SU-DHL-6 (cell line): ENCODE data around the gene TIMM44.
"Not testable (repeated sequence)": the region's sequence is repeated elsewhere in the genome, so short reads cannot be mapped to it uniquely, and the experiment has no call there.

ENCODE experiments used
- H2AFZ ChIP-seq: fragments of 200-600 bp; sonication (generic); 2 replicates; pipeline ENCODE4 v1.6.1; 2014; ENCODE audit warnings: low read depth, mild to moderate bottlenecking, moderate library complexity, mixed read lengths, antibody characterized with exemption, low read length; ENCODE audit not compliant: severe bottlenecking
- H3F3A ChIP-seq: fragments of 200-600 bp; shearing (Covaris generic); 2 replicates; pipeline ENCODE4 v1.6.0; 2016; ENCODE audit warnings: antibody characterized with exemption, mild to moderate bottlenecking; ENCODE audit not compliant: insufficient read depth
- H3K27ac ChIP-seq: fragments of 200-600 bp; sonication (generic); 2 replicates; pipeline ENCODE4 v1.5.1; 2016; ENCODE audit warnings: low read depth, mild to moderate bottlenecking, low read length, moderate library complexity, mixed read lengths
- H3K27me3 ChIP-seq: fragments of 200-600 bp; sonication (generic), shearing (Covaris generic); 2 replicates; pipeline ENCODE4 v1.6.0; 2014; ENCODE audit warnings: mild to moderate bottlenecking, low read length
- H3K36me3 ChIP-seq: fragments of 200-600 bp; sonication (generic); 2 replicates; pipeline ENCODE4 v1.6.1; 2014; ENCODE audit warnings: mild to moderate bottlenecking, low read length, mixed read lengths
- H3K4me2 ChIP-seq: fragments of 300-600, 200-600 bp; shearing (Covaris generic), sonication (generic); 2 replicates; pipeline ENCODE4 v1.6.0; 2014; ENCODE audit warnings: low read length, low read depth, mild to moderate bottlenecking; ENCODE audit not compliant: poor library complexity, severe bottlenecking
- H3K4me3 ChIP-seq: fragments of 200-600 bp; sonication (generic); 2 replicates; pipeline ENCODE4 v1.5.1; 2014; ENCODE audit warnings: antibody characterized with exemption, low read length, mild to moderate bottlenecking, mixed read lengths; ENCODE audit not compliant: insufficient read depth, poor library complexity, severe bottlenecking
- H3K79me2 ChIP-seq: fragments of 200-600 bp; sonication (generic); 2 replicates; pipeline ENCODE4 v1.6.1; 2014; ENCODE audit warnings: mild to moderate bottlenecking, low read length, moderate library complexity; ENCODE audit not compliant: insufficient read depth
- H3K9ac ChIP-seq: fragments of 200-600 bp; sonication (generic); 2 replicates; pipeline ENCODE4 v1.7.0; 2014; ENCODE audit warnings: mild to moderate bottlenecking, low read length
- H3K9me2 ChIP-seq: fragments of 200-600 bp; sonication (generic); replicated peaks from 2 replicates; pipeline ENCODE4 v1.6.1; 2014; ENCODE audit warnings: low read length; ENCODE audit not compliant: insufficient read depth
- H3K9me3 ChIP-seq: fragments of 200-600 bp; sonication (generic); 2 replicates; pipeline ENCODE4 v1.6.1; 2014; ENCODE audit warnings: low read length, mixed read lengths; ENCODE audit not compliant: insufficient read depth
- H4K20me1 ChIP-seq: fragments of 200-600 bp; sonication (generic); 2 replicates; pipeline ENCODE4 v1.6.1; 2014; ENCODE audit warnings: low read depth, mild to moderate bottlenecking, antibody characterized with exemption, low read length, moderate library complexity, mixed read lengths
- EZH2phosphoT487 ChIP-seq: fragments of 200-600 bp; sonication (generic), shearing (Covaris generic); conservative IDR thresholded peaks from 2 replicates; pipeline ENCODE4 v1.6.1; 2018; ENCODE audit warnings: mild to moderate bottlenecking, antibody characterized with exemption, low read length, moderate library complexity, mixed read lengths
- TF ChIP-seq, protein P1 (sequence below): fragments of 200-600 bp; sonication (generic); IDR thresholded peaks from one replicate; pipeline ENCODE4 v1.5.1; 2017; ENCODE audit warnings: antibody characterized with exemption, mild to moderate bottlenecking, low read length, moderate library complexity; ENCODE audit not compliant: insufficient read depth, poor library complexity, severe bottlenecking

The TIMM44 gene

DNA sequence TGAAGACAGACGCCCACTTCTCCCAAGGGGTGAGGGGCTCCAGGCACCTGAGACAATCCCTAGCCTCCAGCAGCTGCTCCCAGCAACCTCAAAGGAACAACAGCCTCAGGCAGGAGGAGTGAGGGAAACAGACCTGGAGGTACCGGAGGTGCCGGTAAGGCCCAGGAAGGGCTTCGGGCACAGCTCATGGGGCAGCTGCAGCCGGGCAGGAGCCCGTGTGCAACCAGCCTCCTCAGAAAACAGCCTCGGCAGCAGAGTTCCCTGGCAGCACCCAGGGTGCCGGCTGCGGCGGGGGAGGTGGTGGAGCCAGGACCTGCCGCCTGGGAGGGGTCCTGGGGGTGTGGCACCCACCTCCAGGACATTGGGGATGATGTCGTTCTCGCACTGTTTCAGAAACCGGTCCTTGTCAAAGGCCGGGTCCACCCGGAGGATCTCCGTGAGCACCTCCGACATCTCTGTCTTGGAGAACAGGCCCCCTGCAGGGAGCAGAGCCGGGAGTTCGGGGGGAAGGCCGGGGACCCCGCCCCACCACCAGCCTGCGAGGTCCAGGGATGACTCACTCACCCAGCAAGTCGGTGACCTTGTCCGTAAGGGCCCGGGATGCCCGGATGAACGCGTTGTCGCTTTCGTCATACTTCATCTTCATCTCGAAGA, 11.1 kb downstream of the TIMM44 start:
- H2AFZ ChIP-seq: no peak overlapping the region
- no peaks in the 10 kb centered on the region for H3K36me3 ChIP-seq

DNA sequence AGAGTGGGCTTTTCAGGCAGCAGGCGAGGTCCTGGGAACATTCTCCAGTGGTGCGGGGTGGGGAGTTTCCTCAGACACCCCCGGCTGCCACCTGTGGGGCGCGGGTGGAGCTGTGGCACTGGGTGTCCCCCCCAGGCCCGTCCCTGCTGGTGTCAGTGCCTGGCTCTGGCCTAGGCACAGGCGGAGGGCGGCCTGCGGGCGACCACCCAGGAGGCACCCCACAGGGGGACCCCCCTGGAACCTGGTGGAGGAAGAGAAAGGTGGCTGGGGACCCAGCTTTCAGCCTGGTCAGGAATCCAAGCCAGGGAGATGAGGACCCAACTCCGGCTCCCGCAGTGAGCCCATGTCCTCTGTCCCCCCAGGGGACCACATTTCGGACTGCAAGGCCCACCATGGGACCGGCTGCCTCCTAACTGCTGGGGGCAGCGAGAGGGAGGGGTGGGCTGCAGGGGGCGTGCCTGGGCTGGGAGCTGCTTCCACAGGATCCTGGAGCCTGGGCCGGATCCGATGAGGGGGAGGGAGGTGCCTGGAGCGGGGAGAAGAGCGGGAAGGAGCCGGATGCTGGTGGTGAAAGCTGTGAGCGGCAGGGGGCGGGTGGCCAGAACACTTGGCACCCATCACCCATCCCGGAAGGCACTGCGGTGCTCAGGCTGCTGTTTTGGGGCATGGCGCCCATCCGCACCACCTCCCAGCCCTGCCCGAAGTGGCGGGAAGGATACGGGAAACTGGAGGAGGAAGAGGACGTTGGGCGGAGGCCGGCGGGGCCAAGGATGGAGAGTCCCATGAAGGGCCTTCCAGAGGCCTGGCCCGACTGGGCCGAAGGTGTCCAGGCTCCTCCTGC, 12.0 kb downstream of the TIMM44 start:
- H2AFZ ChIP-seq: no peak overlapping the region
- H3K4me3 ChIP-seq: no peak overlapping the region
- H3K9ac ChIP-seq: no peak overlapping the region
- H3K27me3 ChIP-seq: no peaks in the 10 kb centered on the region
- no peaks in the 10 kb centered on the region for H3K79me2 ChIP-seq
- H3K27ac ChIP-seq: no peak overlapping the region
- no peaks in the 10 kb centered on the region for H3K9me3 ChIP-seq
- H3F3A ChIP-seq: peaks cover 5% of the 10 kb centered on the region; the same call in 1 of the 2 replicates
- no peak overlapping the region for H3K4me2 ChIP-seq
- H4K20me1 ChIP-seq: no peaks in the 10 kb centered on the region
- TF ChIP-seq EZH2phosphoT487: no peak
- TF ChIP-seq, protein P1, sequence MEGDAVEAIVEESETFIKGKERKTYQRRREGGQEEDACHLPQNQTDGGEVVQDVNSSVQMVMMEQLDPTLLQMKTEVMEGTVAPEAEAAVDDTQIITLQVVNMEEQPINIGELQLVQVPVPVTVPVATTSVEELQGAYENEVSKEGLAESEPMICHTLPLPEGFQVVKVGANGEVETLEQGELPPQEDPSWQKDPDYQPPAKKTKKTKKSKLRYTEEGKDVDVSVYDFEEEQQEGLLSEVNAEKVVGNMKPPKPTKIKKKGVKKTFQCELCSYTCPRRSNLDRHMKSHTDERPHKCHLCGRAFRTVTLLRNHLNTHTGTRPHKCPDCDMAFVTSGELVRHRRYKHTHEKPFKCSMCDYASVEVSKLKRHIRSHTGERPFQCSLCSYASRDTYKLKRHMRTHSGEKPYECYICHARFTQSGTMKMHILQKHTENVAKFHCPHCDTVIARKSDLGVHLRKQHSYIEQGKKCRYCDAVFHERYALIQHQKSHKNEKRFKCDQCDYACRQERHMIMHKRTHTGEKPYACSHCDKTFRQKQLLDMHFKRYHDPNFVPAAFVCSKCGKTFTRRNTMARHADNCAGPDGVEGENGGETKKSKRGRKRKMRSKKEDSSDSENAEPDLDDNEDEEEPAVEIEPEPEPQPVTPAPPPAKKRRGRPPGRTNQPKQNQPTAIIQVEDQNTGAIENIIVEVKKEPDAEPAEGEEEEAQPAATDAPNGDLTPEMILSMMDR: no peak
- no peaks in the 10 kb centered on the region for H3K36me3 ChIP-seq
- H3K9me2 ChIP-seq: no peaks in the 10 kb centered on the region

More for the DNA sequence above, 11.1 kb downstream of the TIMM44 start:
- Histone ChIP-seq H3K4me3 (no peak overlapping the region), H3K9me2 (no peaks in the 10 kb centered on the region), H4K20me1 (no peaks in the 10 kb centered on the region), H3K9ac (no peak overlapping the region), H3F3A (peaks cover 5% of the 10 kb centered on the region; the same call in 1 of the 2 replicates), H3K27ac (no peak overlapping the region), H3K4me2 (no peak overlapping the region), H3K9me3 (no peaks in the 10 kb centered on the region), H3K79me2 (no peaks in the 10 kb centered on the region), H3K27me3 (no peaks in the 10 kb centered on the region)
- TF ChIP-seq EZH2phosphoT487: no peak
- TF ChIP-seq, protein P1: no peak

DNA sequence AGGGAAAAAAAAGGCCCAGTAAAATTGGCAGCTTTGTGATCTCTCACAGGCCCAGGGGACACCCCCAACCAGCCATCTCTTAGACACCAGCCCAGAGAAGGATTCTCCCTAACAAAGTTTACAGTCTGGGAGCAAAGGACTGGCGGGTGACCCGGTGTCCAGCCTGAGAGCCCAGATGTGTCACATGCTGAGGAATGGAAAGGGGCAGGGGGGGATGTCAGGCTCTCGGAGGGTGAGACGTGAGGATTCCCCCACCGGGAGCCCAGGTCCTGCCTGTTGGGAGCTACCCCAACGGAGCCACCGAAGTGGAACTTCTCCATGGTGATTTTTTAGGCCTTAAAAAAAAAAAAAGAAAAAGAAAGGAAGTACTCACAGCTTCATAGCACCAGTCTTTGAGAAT, 12.7 kb downstream of the TIMM44 start:
- Histone ChIP-seq H2AFZ (no peak overlapping the region), H3K4me3 (no peak overlapping the region), H3K36me3 (no peaks in the 10 kb centered on the region), H4K20me1 (no peaks in the 10 kb centered on the region), H3K9me2 (no peaks in the 10 kb centered on the region), H3K9ac (no peak overlapping the region), H3K9me3 (no peaks in the 10 kb centered on the region), H3K27ac (no peak overlapping the region), H3K4me2 (no peak overlapping the region), H3F3A (peaks cover 5% of the 10 kb centered on the region; the same call in 1 of the 2 replicates), H3K27me3 (no peaks in the 10 kb centered on the region), H3K79me2 (no peaks in the 10 kb centered on the region)
- no peak for TF ChIP-seq EZH2phosphoT487
- TF ChIP-seq, protein P1: no peak

DNA sequence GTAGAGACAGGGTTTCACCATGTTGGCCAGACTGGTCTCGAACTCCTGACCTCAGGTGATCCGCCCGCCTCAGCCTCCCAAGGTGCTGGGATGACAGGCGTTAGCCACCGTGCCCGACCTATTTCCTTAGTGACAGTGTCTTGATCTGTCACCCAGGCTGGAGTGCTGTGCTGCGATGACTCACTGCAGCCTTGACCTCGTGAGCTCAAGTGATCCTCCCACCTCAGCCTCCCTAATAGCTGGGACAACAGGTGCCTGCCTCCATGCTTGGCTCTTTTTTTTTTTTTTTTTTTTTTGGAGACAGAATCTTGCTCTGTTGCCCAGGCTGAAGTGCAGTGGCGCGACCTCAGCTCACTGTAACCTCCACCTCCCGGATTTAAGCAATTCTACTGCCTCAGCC, 13.4 kb downstream of the TIMM44 start:
- H3K9ac ChIP-seq, H3K4me2 ChIP-seq, H3K27me3 ChIP-seq, H3K79me2 ChIP-seq, H3K27ac ChIP-seq, H3F3A ChIP-seq, H3K4me3 ChIP-seq, H3K9me2 ChIP-seq, H2AFZ ChIP-seq, H4K20me1 ChIP-seq, H3K36me3 ChIP-seq, H3K9me3 ChIP-seq: not testable (repeated sequence)
